ENCODE measurements around the gene ATP1A1. TPM values are rescaled to one million over a fixed set of nuclear protein-coding genes. Genes with fewer than 3 reads are reported as not detected.

Gene ATP1A1
- total and polyA plus RNA-seq, 4 donors = 68.6 to 128 (median 82.6) TPM

DNA sequence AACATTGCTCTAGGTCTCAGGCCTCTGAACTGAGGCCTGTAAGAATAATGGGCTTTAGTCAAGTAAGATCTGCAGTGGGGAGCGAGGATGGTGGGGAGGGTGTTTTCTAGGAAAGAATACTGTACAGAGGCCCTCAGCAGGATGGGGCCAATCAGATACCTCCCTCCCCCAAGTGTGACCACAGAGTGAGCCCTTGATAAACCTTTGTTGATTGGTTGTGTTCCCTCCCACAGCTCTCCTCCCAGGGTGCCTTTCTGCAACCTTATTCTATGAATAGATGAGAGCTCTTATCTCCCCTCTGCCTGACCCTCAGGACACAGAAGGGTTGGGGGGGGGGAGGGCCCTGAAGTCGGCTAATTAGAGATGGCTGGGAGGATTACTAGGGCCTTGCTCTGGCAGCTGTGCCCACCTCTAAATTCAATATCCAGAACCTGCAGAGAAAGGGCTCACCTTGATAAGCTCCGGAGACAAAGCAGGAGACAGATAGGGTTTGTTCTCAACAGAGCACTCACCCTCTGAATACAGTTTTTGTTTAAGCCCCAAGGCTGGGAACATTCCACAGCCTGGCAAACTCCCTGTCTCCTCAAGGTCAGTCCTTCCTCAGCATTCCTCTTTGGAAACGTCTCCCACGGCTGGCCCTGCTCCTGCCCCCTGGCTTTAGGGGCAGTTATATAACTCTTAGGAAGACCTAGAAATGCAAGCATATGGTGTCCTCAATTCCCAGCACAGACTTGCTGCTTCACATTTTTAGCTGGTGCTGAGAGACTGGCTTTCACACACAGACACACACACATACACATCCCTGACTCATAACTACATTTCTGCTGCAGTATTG is 42.9 kb downstream of the ATP1A1 start:
- H3K27me3 ChIP-seq (ENCODE audit: control insufficient read depth in 4 of 4, insufficient read depth in 4 of 4, low read length in 3 of 4) = no peaks in the 10 kb centered on the region
- H3K4me1 ChIP-seq (ENCODE audit: control insufficient read depth in 4 of 4, insufficient read depth in 4 of 4, low read length in 3 of 4) = peaks cover 5 to 38% (median 18%) of the 10 kb centered on the region in 4 donors
- WGBS = 59% methylated on average over 5 of the region's 5 CpGs
- peak; percentile 61 for DNase-seq (ENCODE audit: low spot score)
- no peak overlapping the region for H3K9ac ChIP-seq (ENCODE audit: low read depth in 1 of 2, low read length in 2 of 2)
- TF ChIP-seq RXRA (IDR thresholded peaks at IDR 0.05) (no peak), FOXA2 (IDR thresholded peaks at IDR 0.05) (no peak), NR2F2 (IDR thresholded peaks at IDR 0.05) (no peak), TAF1 (conservative IDR thresholded peaks at IDR 0.05) (no peak), HNF4A (conservative IDR thresholded peaks at IDR 0.05) (no peak), YY1 (IDR thresholded peaks at IDR 0.05) (no peak)
- TF ChIP-seq, protein P1, sequence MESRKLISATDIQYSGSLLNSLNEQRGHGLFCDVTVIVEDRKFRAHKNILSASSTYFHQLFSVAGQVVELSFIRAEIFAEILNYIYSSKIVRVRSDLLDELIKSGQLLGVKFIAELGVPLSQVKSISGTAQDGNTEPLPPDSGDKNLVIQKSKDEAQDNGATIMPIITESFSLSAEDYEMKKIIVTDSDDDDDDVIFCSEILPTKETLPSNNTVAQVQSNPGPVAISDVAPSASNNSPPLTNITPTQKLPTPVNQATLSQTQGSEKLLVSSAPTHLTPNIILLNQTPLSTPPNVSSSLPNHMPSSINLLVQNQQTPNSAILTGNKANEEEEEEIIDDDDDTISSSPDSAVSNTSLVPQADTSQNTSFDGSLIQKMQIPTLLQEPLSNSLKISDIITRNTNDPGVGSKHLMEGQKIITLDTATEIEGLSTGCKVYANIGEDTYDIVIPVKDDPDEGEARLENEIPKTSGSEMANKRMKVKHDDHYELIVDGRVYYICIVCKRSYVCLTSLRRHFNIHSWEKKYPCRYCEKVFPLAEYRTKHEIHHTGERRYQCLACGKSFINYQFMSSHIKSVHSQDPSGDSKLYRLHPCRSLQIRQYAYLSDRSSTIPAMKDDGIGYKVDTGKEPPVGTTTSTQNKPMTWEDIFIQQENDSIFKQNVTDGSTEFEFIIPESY (IDR thresholded peaks at IDR 0.05) = no peak
- TF ChIP-seq, protein P2, sequence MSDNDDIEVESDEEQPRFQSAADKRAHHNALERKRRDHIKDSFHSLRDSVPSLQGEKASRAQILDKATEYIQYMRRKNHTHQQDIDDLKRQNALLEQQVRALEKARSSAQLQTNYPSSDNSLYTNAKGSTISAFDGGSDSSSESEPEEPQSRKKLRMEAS (IDR thresholded peaks at IDR 0.05) = no peak
- TF ChIP-seq, protein P3, sequence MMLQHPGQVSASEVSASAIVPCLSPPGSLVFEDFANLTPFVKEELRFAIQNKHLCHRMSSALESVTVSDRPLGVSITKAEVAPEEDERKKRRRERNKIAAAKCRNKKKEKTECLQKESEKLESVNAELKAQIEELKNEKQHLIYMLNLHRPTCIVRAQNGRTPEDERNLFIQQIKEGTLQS (IDR thresholded peaks at IDR 0.05) = no peak
- no peak overlapping the region for H3K4me3 ChIP-seq (ENCODE audit: low read depth in 1 of 3, low read length in 3 of 3)
- H3K9me3 ChIP-seq (ENCODE audit: control insufficient read depth in 4 of 4, low read length in 3 of 4) = no peaks in the 10 kb centered on the region
- no peaks in the 10 kb centered on the region for H3K36me3 ChIP-seq (ENCODE audit: control insufficient read depth in 4 of 4, insufficient read depth in 3 of 4, low read depth in 1 of 4, low read length in 3 of 4)
- no peak overlapping the region for H3K27ac ChIP-seq (ENCODE audit: low read depth in 1 of 2, low read length in 2 of 2)

DNA sequence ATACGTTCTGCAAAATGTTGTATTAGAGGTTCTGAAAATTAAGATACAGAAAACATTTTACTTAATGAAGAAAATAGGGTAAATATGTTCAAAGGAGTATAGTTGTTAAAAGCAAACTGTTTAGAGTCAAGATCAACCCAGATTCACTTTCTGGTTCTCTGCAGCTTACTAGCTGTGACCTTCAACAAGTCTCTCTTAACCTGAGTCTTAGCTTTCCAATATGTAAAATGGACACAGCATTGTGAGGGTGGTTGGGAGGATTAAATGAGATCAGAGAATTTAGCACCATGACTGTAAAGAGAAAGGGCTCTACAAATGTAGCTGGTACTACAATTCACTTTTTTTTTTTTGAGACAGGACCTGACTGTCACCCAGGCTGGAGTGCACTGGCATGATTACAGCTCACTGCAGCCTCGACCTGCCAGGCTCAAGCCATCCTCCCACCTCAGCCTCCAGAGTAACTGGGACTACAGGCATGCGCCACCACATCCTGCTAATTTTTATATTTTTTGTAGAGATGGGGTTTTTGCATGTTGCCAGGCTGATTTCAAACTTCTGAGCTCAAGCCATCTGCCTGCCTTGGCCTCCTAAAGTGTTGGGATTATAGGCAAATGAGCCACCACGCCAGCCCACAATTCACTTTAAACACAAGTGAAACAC is 43.9 kb downstream of the ATP1A1 start:
- Histone ChIP-seq H3K27ac (ENCODE audit: low read depth in 1 of 2, low read length in 2 of 2) (no peak overlapping the region), H3K9me3 (ENCODE audit: control insufficient read depth in 4 of 4, low read length in 3 of 4) (no peaks in the 10 kb centered on the region), H3K4me3 (ENCODE audit: low read depth in 1 of 3, low read length in 3 of 3) (no peak overlapping the region), H3K9ac (ENCODE audit: low read depth in 1 of 2, low read length in 2 of 2) (no peak overlapping the region), H3K27me3 (ENCODE audit: control insufficient read depth in 4 of 4, insufficient read depth in 4 of 4, low read length in 3 of 4) (no peaks in the 10 kb centered on the region), H3K4me1 (ENCODE audit: control insufficient read depth in 4 of 4, insufficient read depth in 4 of 4, low read length in 3 of 4) (peaks cover 2 to 34% (median 15%) of the 10 kb centered on the region in 4 donors), H3K36me3 (ENCODE audit: control insufficient read depth in 4 of 4, insufficient read depth in 3 of 4, low read depth in 1 of 4, low read length in 3 of 4) (no peaks in the 10 kb centered on the region)
- WGBS = 92% methylated on average over 4 of the region's 4 CpGs
- TF ChIP-seq RXRA (IDR thresholded peaks at IDR 0.05) (no peak), SP1 (IDR thresholded peaks at IDR 0.05) (no peak), GABPA (IDR thresholded peaks at IDR 0.05 in 1 of 2, conservative IDR thresholded peaks at IDR 0.05 in 1 of 2) (no peak), HNF4A (conservative IDR thresholded peaks at IDR 0.05) (no peak), TAF1 (conservative IDR thresholded peaks at IDR 0.05) (no peak), HNF4G (IDR thresholded peaks at IDR 0.05) (no peak), FOXA1 (IDR thresholded peaks at IDR 0.05) (no peak), RAD21 (IDR thresholded peaks at IDR 0.05) (no peak), JUND (IDR thresholded peaks at IDR 0.05) (no peak), FOXA2 (IDR thresholded peaks at IDR 0.05) (no peak)
- TF ChIP-seq, protein P3 (IDR thresholded peaks at IDR 0.05) = no peak
- TF ChIP-seq, protein P4, sequence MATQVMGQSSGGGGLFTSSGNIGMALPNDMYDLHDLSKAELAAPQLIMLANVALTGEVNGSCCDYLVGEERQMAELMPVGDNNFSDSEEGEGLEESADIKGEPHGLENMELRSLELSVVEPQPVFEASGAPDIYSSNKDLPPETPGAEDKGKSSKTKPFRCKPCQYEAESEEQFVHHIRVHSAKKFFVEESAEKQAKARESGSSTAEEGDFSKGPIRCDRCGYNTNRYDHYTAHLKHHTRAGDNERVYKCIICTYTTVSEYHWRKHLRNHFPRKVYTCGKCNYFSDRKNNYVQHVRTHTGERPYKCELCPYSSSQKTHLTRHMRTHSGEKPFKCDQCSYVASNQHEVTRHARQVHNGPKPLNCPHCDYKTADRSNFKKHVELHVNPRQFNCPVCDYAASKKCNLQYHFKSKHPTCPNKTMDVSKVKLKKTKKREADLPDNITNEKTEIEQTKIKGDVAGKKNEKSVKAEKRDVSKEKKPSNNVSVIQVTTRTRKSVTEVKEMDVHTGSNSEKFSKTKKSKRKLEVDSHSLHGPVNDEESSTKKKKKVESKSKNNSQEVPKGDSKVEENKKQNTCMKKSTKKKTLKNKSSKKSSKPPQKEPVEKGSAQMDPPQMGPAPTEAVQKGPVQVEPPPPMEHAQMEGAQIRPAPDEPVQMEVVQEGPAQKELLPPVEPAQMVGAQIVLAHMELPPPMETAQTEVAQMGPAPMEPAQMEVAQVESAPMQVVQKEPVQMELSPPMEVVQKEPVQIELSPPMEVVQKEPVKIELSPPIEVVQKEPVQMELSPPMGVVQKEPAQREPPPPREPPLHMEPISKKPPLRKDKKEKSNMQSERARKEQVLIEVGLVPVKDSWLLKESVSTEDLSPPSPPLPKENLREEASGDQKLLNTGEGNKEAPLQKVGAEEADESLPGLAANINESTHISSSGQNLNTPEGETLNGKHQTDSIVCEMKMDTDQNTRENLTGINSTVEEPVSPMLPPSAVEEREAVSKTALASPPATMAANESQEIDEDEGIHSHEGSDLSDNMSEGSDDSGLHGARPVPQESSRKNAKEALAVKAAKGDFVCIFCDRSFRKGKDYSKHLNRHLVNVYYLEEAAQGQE (IDR thresholded peaks at IDR 0.05) = no peak
- TF ChIP-seq, protein P2 (IDR thresholded peaks at IDR 0.05) = no peak
- TF ChIP-seq, protein P5, sequence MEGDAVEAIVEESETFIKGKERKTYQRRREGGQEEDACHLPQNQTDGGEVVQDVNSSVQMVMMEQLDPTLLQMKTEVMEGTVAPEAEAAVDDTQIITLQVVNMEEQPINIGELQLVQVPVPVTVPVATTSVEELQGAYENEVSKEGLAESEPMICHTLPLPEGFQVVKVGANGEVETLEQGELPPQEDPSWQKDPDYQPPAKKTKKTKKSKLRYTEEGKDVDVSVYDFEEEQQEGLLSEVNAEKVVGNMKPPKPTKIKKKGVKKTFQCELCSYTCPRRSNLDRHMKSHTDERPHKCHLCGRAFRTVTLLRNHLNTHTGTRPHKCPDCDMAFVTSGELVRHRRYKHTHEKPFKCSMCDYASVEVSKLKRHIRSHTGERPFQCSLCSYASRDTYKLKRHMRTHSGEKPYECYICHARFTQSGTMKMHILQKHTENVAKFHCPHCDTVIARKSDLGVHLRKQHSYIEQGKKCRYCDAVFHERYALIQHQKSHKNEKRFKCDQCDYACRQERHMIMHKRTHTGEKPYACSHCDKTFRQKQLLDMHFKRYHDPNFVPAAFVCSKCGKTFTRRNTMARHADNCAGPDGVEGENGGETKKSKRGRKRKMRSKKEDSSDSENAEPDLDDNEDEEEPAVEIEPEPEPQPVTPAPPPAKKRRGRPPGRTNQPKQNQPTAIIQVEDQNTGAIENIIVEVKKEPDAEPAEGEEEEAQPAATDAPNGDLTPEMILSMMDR (IDR thresholded peaks at IDR 0.05; ENCODE audit: low read depth, low read length, missing input control) = no peak
- TF ChIP-seq, protein P1 (IDR thresholded peaks at IDR 0.05) = no peak
- DNase-seq (ENCODE audit: low spot score) = no peak
